GM12892 (cell line): ENCODE results near the gene MAML1.

Experiments
- POLR2AphosphoS5 ChIP-seq: IDR thresholded peaks from 2 replicates; pipeline ENCODE4 v1.6.1; 2011; ENCODE audit warnings: low read depth, low read length, control low read depth
- TAF1 ChIP-seq: IDR thresholded peaks from 2 replicates; pipeline ENCODE4 v1.6.1; 2011; ENCODE audit warnings: low read depth, mild to moderate bottlenecking, control low read depth, low read length, borderline replicate concordance

- no peak for TF ChIP-seq POLR2AphosphoS5
- TF ChIP-seq TAF1: no peak
Measured at GRCh38 chr5:179816401-179816795, 83.8 kb downstream of the MAML1 start.
